Psoas muscle (tissue), 8 donors: Measurements from ENCODE around the gene MARCHF10. TPM values are rescaled to one million over a fixed set of nuclear protein-coding genes. Genes with fewer than 3 reads are reported as not detected.
"Not testable (repeated sequence)": the region's sequence is repeated elsewhere in the genome, so short reads cannot be mapped to it uniquely, and the experiment has no call there.

Source experiments
- ATAC-seq, 4 donors: fragments of 200-7000 bp; cut with Tn5 transposase; one replicate each; pipeline ENCODE4 v1.9.1; 2020; ENCODE audit warnings: moderate library complexity in 3 of 4, mild to moderate bottlenecking in 2 of 4
- DNase-seq, 2 donors: peaks; one replicate each; pipeline ENCODE4 v3.0.0-alpha.2; 2020
- H3K27ac ChIP-seq: fragments of 200-600 bp; one replicate; pipeline ENCODE4 v1.8.0; 2022
- H3K27me3 ChIP-seq, 3 donors: fragments of 200-600 bp in 1 of 3; one replicate each; pipeline versions ENCODE4 v1.6.1 to v1.8.0; 2013 to 2022; ENCODE audit warnings: low read length in 2 of 3, mild to moderate bottlenecking in 2 of 3, moderate library complexity in 1 of 3; ENCODE audit not compliant: insufficient read depth in 3 of 3
- H3K36me3 ChIP-seq, 2 donors: fragments of 200-600 bp in 1 of 2; one replicate each; pipeline versions ENCODE4 v1.6.1 to v1.8.0; 2013 to 2022; ENCODE audit warnings: low read depth in 1 of 2, mild to moderate bottlenecking in 1 of 2, moderate library complexity in 1 of 2; ENCODE audit not compliant: insufficient read depth in 1 of 2
- H3K4me1 ChIP-seq: fragments of 200-600 bp; one replicate; pipeline ENCODE4 v1.8.0; 2022
- H3K4me3 ChIP-seq: fragments of 200-600 bp; one replicate; pipeline ENCODE4 v1.8.0; 2022; ENCODE audit warnings: mild to moderate bottlenecking
- H3K9me3 ChIP-seq: fragments of 200-600 bp; one replicate; pipeline ENCODE4 v1.8.0; 2022
- WGBS, 3 donors: extraction: QIAGEN DNeasy Blood & Tissue Kit; methylation state at CpG; one replicate each; pipeline versions ENCODE4 v1.1.6 to v1.1.7; 2013; 5-methylcytosine and 5-hydroxymethylcytosine counted together
- intact Hi-C, 2 donors: fragments of 100-400 bp; cut with DNase I; formaldehyde crosslinking; loops; one replicate each; pipeline versions ENCODE4 v1.11.0 to v1.14.2; 2022
- polyA plus RNA-seq, 3 donors: library from polyadenylated mRNA; stranded (reverse); fragments of 200-250 nt; gene quantifications; one replicate each; pipeline ENCODE4 v1.2.3, GENCODE V29; 2013
- total RNA-seq, 4 donors: library from RNA; stranded (reverse); fragmentation: NEBNext Ultra II Directional in 2 of 4; extraction: Animal tissue kit (Norgen Biotek cat#: 25700) in 2 of 4; gene quantifications; one replicate each; pipeline versions ENCODE4 v1.2.1 to v1.2.4, GENCODE V29; 2021 to 2023
- TF ChIP-seq, protein P1 (sequence below): fragments of 200-600 bp; IDR thresholded peaks from one replicate; pipeline ENCODE4 v1.8.0; 2022; ENCODE audit warnings: antibody characterized with exemption
- donor health status: healthy with polysubstance abuse.
- donor health status: DM: no; HTN: no; CAD: no; lungs with moderate emphysema.
- donor health status: Bipolar disorder and iron deficiency.
- donor health status: healthy.
- donor health status: DM: yes; HTN: yes; CAD: no.
- donor health status: DM: no; HTN: no; CAD: no.
- donor health status: DM: no; HTN: no; CAD: no.
- donor health status: DM: yes; HTN: yes; CAD: no.

MARCHF10 gene
- total and polyA plus RNA-seq, 7 donors: 0.01 TPM; not detected in 6

DNA sequence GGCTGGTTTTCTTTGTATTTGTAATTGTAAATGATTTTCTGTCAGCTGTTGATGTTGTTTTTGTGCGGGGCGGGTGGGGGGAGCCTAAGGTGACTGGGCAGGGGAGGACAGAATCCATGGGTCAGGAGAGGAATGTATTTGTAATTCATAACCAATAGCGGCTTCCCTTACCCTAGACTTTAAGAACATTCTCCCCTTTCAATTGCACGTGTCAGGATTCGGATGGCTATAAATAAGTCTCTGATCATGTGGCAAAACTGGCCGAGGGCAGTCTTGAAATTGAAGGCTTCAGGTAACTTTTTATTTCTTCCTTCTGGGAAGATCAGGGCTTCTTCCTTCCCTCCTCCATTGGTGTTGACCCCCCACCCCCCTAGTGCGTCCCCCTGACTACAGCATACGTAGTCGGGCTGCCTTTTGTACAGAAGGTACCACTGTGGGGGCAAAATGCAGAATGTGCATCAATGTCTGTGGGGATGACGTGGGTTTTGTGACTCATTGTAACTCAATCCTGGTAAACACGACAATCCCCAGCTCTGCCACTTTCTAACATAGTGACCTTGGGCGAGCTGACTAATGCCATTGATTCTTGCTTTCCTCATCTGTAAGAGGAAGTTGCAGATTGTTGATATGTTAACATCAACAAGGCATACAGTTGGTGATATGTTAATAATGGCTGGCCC, 16.2 kb downstream of the MARCHF10 start:
- intact Hi-C loops: no loop called here
- no peak for DNase-seq
- Histone ChIP-seq H3K27me3 (no peaks in the 10 kb centered on the region), H3K4me1 (no peaks in the 10 kb centered on the region), H3K4me3 (no peak overlapping the region), H3K9me3 (no peaks in the 10 kb centered on the region), H3K27ac (no peak overlapping the region), H3K36me3 (no peaks in the 10 kb centered on the region)
- no peak for ATAC-seq
- TF ChIP-seq, protein P1, sequence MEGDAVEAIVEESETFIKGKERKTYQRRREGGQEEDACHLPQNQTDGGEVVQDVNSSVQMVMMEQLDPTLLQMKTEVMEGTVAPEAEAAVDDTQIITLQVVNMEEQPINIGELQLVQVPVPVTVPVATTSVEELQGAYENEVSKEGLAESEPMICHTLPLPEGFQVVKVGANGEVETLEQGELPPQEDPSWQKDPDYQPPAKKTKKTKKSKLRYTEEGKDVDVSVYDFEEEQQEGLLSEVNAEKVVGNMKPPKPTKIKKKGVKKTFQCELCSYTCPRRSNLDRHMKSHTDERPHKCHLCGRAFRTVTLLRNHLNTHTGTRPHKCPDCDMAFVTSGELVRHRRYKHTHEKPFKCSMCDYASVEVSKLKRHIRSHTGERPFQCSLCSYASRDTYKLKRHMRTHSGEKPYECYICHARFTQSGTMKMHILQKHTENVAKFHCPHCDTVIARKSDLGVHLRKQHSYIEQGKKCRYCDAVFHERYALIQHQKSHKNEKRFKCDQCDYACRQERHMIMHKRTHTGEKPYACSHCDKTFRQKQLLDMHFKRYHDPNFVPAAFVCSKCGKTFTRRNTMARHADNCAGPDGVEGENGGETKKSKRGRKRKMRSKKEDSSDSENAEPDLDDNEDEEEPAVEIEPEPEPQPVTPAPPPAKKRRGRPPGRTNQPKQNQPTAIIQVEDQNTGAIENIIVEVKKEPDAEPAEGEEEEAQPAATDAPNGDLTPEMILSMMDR: no peak
- WGBS, 3 donors: 63 to 65% (median 63%) methylated on average over 12 of the region's 12 CpGs

DNA sequence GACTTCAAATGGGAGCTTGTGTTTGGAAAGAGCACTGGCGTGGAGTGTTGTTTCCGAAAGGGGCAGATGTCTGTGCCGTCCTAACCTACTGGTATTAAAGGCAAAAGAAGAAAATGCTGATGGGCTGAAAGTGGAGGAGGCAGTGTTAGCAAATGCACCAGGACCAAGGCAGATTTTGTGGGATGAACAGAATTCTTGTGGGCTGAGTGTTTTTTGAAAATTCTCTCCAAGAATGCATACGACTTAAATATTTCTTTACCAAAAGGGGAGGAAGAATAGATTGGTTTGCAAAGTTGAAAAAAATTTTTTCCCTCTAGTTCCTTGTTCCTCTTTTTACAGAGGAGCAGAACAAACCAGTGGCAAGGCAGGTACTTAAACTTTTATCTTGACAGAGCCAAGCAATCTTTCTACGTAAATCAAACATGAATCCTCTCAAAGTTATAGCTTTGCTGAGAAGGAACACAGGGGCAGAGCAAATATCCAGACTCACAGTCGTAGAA, 16.8 kb downstream of the MARCHF10 start:
- WGBS, 3 donors: 38 to 45% (median 39%) methylated on average over 6 of the region's 6 CpGs
- TF ChIP-seq, protein P1: no peak

DNA sequence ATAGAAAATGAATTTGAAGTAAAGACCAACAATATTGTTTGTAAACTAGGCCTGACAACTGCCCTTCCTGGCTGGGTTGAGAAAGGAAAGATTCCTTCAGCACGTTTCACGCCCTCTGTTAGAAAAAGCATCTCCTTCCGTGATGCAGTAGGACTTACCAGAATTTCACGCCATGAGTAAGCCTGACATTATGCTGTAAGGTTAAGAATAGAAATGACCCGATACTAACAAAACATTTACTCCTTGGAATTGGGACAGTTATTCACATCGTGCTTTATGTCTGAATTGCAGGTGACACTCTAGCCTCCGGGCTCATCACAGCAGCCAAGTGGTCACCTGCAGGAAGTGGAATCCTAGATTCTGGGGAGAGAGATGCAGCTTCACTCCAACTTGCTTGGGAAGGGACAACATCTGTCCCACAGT, 17.5 kb downstream of the MARCHF10 start:
- intact Hi-C loops: no loop called here
- Histone ChIP-seq H3K4me3 (no peak overlapping the region), H3K4me1 (no peaks in the 10 kb centered on the region), H3K36me3 (no peaks in the 10 kb centered on the region), H3K9me3 (no peaks in the 10 kb centered on the region), H3K27ac (no peak overlapping the region), H3K27me3 (no peaks in the 10 kb centered on the region)
- ATAC-seq (no peak), DNase-seq (no peak)
- 31 to 37% (median 32%) methylated on average over 7 of the region's 7 CpGs for WGBS, 3 donors
- TF ChIP-seq, protein P1: no peak

More for the DNA sequence above, 16.8 kb downstream of the MARCHF10 start:
- Histone ChIP-seq H3K27ac (no peak overlapping the region), H3K9me3 (no peaks in the 10 kb centered on the region), H3K36me3 (no peaks in the 10 kb centered on the region), H3K4me3 (no peak overlapping the region), H3K27me3 (no peaks in the 10 kb centered on the region), H3K4me1 (no peaks in the 10 kb centered on the region)
- intact Hi-C loops: no loop called here
- DNase-seq: no peak
- no peak for ATAC-seq

DNA sequence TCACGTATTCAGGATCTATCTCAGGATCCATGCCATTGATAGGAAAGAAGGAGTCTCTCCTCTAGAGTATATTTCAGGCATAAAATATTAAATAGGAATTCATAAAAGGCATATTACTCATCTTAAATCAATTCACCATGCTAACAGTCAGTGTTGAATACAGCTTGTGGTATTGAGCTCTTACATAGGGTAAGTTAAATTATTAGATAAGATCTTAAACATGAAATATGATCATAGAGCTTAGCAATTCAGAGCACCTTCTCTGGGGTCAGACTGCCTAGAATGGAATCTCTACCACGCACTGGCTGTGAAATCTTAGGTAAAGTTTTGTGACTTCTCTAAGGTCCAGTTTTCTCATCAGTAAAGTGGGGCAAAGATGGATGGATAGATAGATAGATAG, 20.7 kb downstream of the MARCHF10 start:
- DNase-seq: no peak
- ATAC-seq: no peak
- no peak overlapping the region for H3K27ac ChIP-seq
- TF ChIP-seq, protein P1: no peak
- WGBS, 3 donors: 90 to 94% (median 90%) methylated on average over 2 of the region's 2 CpGs
- H3K36me3 ChIP-seq: no peaks in the 10 kb centered on the region
- no peaks in the 10 kb centered on the region for H3K9me3 ChIP-seq
- intact Hi-C loops: no loop called here
- H3K27me3 ChIP-seq: no peaks in the 10 kb centered on the region
- H3K4me1 ChIP-seq: no peaks in the 10 kb centered on the region
- H3K4me3 ChIP-seq: no peak overlapping the region

DNA sequence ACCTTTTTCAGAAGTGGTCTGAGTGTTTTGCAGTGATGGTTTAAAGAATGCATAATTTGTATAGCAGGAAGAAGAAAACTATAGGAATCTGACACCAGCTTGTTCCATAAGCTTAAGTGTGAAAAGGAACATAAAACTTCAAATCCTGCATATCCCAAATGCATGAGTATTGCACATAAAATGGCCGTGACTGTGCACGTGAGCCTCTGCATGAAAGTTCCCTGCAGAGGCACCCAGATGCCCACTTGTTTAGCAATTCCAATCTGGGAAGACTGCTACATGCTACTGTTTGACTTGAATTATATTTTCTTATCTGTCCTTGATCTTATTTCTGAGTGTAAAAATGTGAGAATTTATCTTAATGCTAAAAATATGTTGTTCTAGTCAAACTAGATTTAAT, 21.5 kb downstream of the MARCHF10 start:
- H3K4me1 ChIP-seq: no peaks in the 10 kb centered on the region
- no peak for DNase-seq
- H3K27ac ChIP-seq: no peak overlapping the region
- H3K4me3 ChIP-seq: no peak overlapping the region
- no peaks in the 10 kb centered on the region for H3K9me3 ChIP-seq
- no peaks in the 10 kb centered on the region for H3K36me3 ChIP-seq
- TF ChIP-seq, protein P1: no peak
- intact Hi-C loops: no loop called here
- no peak for ATAC-seq
- 68 to 77% (median 69%) methylated on average over 2 of the region's 2 CpGs for WGBS, 3 donors
- no peaks in the 10 kb centered on the region for H3K27me3 ChIP-seq

DNA sequence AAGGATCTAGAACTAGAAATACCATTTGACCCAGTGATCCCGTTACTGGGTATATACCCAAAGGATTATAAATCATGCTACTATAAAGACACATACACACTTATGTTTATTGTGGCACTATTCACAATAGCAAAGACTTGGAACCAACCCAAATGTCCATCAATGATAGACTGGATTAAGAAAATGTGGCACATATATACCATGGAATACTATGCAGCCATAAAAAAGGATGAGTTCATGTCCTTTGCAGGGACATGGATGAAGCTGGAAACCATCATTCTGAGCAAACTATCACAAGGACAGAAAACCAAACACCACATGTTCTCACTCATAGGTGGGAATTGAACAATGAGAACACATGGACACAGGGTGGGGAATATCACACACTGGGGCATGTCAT, 22.1 kb downstream of the MARCHF10 start:
- H3K9me3 ChIP-seq, intact Hi-C loops, H3K27me3 ChIP-seq, H3K4me1 ChIP-seq, H3K27ac ChIP-seq, H3K4me3 ChIP-seq, H3K36me3 ChIP-seq, ATAC-seq, DNase-seq: not testable (repeated sequence)
- WGBS, 3 donors: 84 to 95% (median 85%) methylated on average over 1 of the region's 1 CpG
